H9 (cell line): ENCODE results near the gene COA5. TPM values are rescaled to one million over a fixed set of nuclear protein-coding genes. Genes with fewer than 3 reads are reported as not detected.

ENCODE experiments used
- DNase-seq: peaks from one replicate; pipeline ENCODE4 v3.0.0-alpha.2; 2017
- H2AFZ ChIP-seq: one replicate; pipeline ENCODE4 v1.6.1; 2013; ENCODE audit warnings: mild to moderate bottlenecking, low read length, control low read depth, moderate library complexity
- H2AK5ac ChIP-seq: 2 replicates; pipeline ENCODE4 v1.6.1; 2013; ENCODE audit warnings: low read length, control low read depth, mixed read lengths; ENCODE audit not compliant: insufficient read length
- H2BK120ac ChIP-seq: one replicate; pipeline ENCODE4 v1.6.1; 2013; ENCODE audit warnings: low read depth, mild to moderate bottlenecking, low read length, control low read depth, inconsistent platforms; ENCODE audit not compliant: poor library complexity, severe bottlenecking
- H2BK12ac ChIP-seq: 2 replicates; pipeline ENCODE4 v1.6.1; 2013; ENCODE audit warnings: low read length, control low read depth, mixed read lengths, low read depth; ENCODE audit not compliant: insufficient read length
- H2BK15ac ChIP-seq: 2 replicates; pipeline ENCODE4 v1.6.1; 2013; ENCODE audit warnings: low read depth, low read length, control low read depth
- H2BK20ac ChIP-seq: one replicate; pipeline ENCODE4 v1.6.1; 2013; ENCODE audit warnings: low read depth, mild to moderate bottlenecking, low read length, control low read depth, inconsistent platforms; ENCODE audit not compliant: poor library complexity, severe bottlenecking
- H2BK5ac ChIP-seq: 2 replicates; pipeline ENCODE4 v1.6.1; 2013; ENCODE audit warnings: low read length, control low read depth, mixed read lengths; ENCODE audit not compliant: insufficient read length
- H3K14ac ChIP-seq: 2 replicates; pipeline ENCODE4 v1.6.1; 2013; ENCODE audit warnings: low read length, control low read depth; ENCODE audit not compliant: insufficient read depth
- H3K18ac ChIP-seq: 2 replicates; pipeline ENCODE4 v1.6.1; 2013; ENCODE audit warnings: low read depth, mild to moderate bottlenecking, mixed read lengths, low read length, control low read depth; ENCODE audit not compliant: insufficient read length
- H3K23ac ChIP-seq: 2 replicates; pipeline ENCODE4 v1.6.1; 2013; ENCODE audit warnings: low read length, control low read depth, mixed read lengths, low read depth; ENCODE audit not compliant: insufficient read length
- H3K23me2 ChIP-seq: 2 replicates; pipeline ENCODE4 v1.6.1; 2013; ENCODE audit warnings: low read depth, mild to moderate bottlenecking, mixed read lengths, low read length, control low read depth; ENCODE audit not compliant: insufficient read length, poor library complexity, severe bottlenecking
- H3K27ac ChIP-seq: 2 replicates; pipeline ENCODE4 v1.5.1; 2013; ENCODE audit warnings: low read length, control low read depth, mixed read lengths, low read depth; ENCODE audit not compliant: insufficient read length
- H3K27me3 ChIP-seq: 2 replicates; pipeline ENCODE4 v1.6.1; 2013; ENCODE audit warnings: low read length, control low read depth, inconsistent platforms; ENCODE audit not compliant: insufficient read depth
- H3K4ac ChIP-seq: 2 replicates; pipeline ENCODE4 v1.6.1; 2013; ENCODE audit warnings: low read depth, mild to moderate bottlenecking, control low read depth, inconsistent platforms, low read length, moderate library complexity
- H3K4me1 ChIP-seq: 2 replicates; pipeline ENCODE4 v1.6.1; 2013; ENCODE audit warnings: low read length, control low read depth, inconsistent platforms; ENCODE audit not compliant: insufficient read depth
- H3K4me2 ChIP-seq: 2 replicates; pipeline ENCODE4 v1.6.1; 2013; ENCODE audit warnings: low read length, control low read depth, mixed read lengths; ENCODE audit not compliant: insufficient read length, insufficient read depth
- H3K56ac ChIP-seq: 2 replicates; pipeline ENCODE4 v1.6.1; 2013; ENCODE audit warnings: low read depth, mild to moderate bottlenecking, mixed read lengths, low read length, control low read depth; ENCODE audit not compliant: insufficient read length
- H3K79me1 ChIP-seq: 2 replicates; pipeline ENCODE4 v1.6.1; 2013; ENCODE audit warnings: low read depth, mild to moderate bottlenecking, moderate library complexity, low read length, control low read depth, inconsistent platforms; ENCODE audit not compliant: insufficient read depth, poor library complexity, severe bottlenecking
- H3K79me2 ChIP-seq: 2 replicates; pipeline ENCODE4 v1.6.1; 2013; ENCODE audit warnings: low read length, control low read depth, inconsistent platforms; ENCODE audit not compliant: insufficient read depth
- H3K9ac ChIP-seq: 2 replicates; pipeline ENCODE4 v1.6.1; 2013; ENCODE audit warnings: low read length, control low read depth, mixed read lengths; ENCODE audit not compliant: insufficient read length; ENCODE audit errors: extremely low read depth
- H3K9me3 ChIP-seq: one replicate; pipeline ENCODE4 v1.6.1; 2013; ENCODE audit warnings: low read depth, low read length, inconsistent platforms; ENCODE audit not compliant: control insufficient read depth
- H3T11ph ChIP-seq: one replicate; pipeline ENCODE4 v1.6.1; 2013; ENCODE audit warnings: mild to moderate bottlenecking, low read length, control low read depth, inconsistent platforms
- H4K20me1 ChIP-seq: one replicate; pipeline ENCODE4 v1.6.1; 2013; ENCODE audit not compliant: control insufficient read depth, insufficient read length, insufficient read depth
- H4K5ac ChIP-seq: 2 replicates; pipeline ENCODE4 v1.6.1; 2013; ENCODE audit warnings: low read depth, mild to moderate bottlenecking, mixed read lengths, low read length, control low read depth; ENCODE audit not compliant: insufficient read length
- H4K8ac ChIP-seq: replicated peaks from 2 replicates; pipeline ENCODE4 v1.6.1; 2013; ENCODE audit warnings: low read length, control low read depth, mixed read lengths, low read depth; ENCODE audit not compliant: insufficient read length
- H4K91ac ChIP-seq: 2 replicates; pipeline ENCODE4 v1.6.1; 2013; ENCODE audit warnings: low read depth, mild to moderate bottlenecking, moderate library complexity, mixed read lengths, low read length, control low read depth; ENCODE audit not compliant: insufficient read length
- H3K27ac Mint-ChIP-seq, 3 experiments: 2 replicates in 2 of 3; 3 replicates in 1 of 3; pipeline ENCODE4 v1.8.0; 2020 to 2021; ENCODE audit warnings: mixed read lengths in 3 of 3, mild to moderate bottlenecking in 1 of 3, moderate library complexity in 1 of 3
- H3K27me3 Mint-ChIP-seq: 2 replicates; pipeline ENCODE4 v1.8.0; 2021; ENCODE audit warnings: low read depth, mild to moderate bottlenecking, moderate library complexity, mixed read lengths
- H3K36me3 Mint-ChIP-seq, 3 experiments: 2 replicates in 2 of 3; 3 replicates in 1 of 3; pipeline ENCODE4 v1.8.0; 2020 to 2021; ENCODE audit warnings: low read depth in 3 of 3, mixed read lengths in 3 of 3; ENCODE audit not compliant: insufficient read depth in 1 of 3
- H3K4me1 Mint-ChIP-seq, 2 experiments: 2 replicates each; pipeline ENCODE4 v1.8.0; 2020; ENCODE audit warnings: mixed read lengths in 2 of 2
- H3K4me3 Mint-ChIP-seq, 2 experiments: 2 replicates in 1 of 2; 3 replicates in 1 of 2; pipeline ENCODE4 v1.8.0; 2020 to 2021; ENCODE audit warnings: mild to moderate bottlenecking in 2 of 2, mixed read lengths in 2 of 2, moderate library complexity in 1 of 2
- H3K9me3 Mint-ChIP-seq, 2 experiments: 2 replicates in 1 of 2; 3 replicates in 1 of 2; pipeline ENCODE4 v1.8.0; 2020; ENCODE audit warnings: mild to moderate bottlenecking in 2 of 2, mixed read lengths in 2 of 2, moderate library complexity in 1 of 2
- CTCF ChIP-seq: fragments of 200-600 bp; sonication (generic); conservative IDR thresholded peaks from 3 replicates; pipeline ENCODE4 v1.8.0; 2021; ENCODE audit warnings: antibody characterized with exemption, mild to moderate bottlenecking
- WGBS: extraction: QIAGEN DNeasy Blood & Tissue Kit; methylation state at CpG from one replicate; pipeline ENCODE4 v1.1.7; 2013; ENCODE audit warnings: missing lambda C conversion rate, low lambda C conversion rate, mixed read lengths; ENCODE audit not compliant: insufficient read length; ENCODE audit errors: extremely low coverage; 5-methylcytosine and 5-hydroxymethylcytosine counted together
- total RNA-seq: library from RNA; stranded (reverse); gene quantifications from 2 replicates; pipeline ENCODE4 v1.2.1, GENCODE V29; 2021

The COA5 gene
- total RNA-seq, 1 experiment from 2014 or later, result 23.6 TPM

GRCh38 chr2:98617149-98617548 lies 8.8 kb upstream of the COA5 start:
- no peaks in the 10 kb centered on the region for H3K23me2 ChIP-seq
- H4K91ac ChIP-seq, result no peak overlapping the region
- H3K27me3 ChIP-seq, result no peaks in the 10 kb centered on the region
- H3K4me1 ChIP-seq, result no peaks in the 10 kb centered on the region
- no peak overlapping the region for H3K18ac ChIP-seq
- no peak overlapping the region for H4K5ac ChIP-seq
- no peak overlapping the region for H3K56ac ChIP-seq
- no peaks in the 10 kb centered on the region for H3K9me3 ChIP-seq
- TF ChIP-seq CTCF, result no peak
- no peak overlapping the region for H3K27ac ChIP-seq
- H2BK12ac ChIP-seq, result no peak overlapping the region
- no peak overlapping the region for H2AFZ ChIP-seq
- no peaks in the 10 kb centered on the region for H3K9me3 Mint-ChIP-seq
- H3K27ac Mint-ChIP-seq, result no peak overlapping the region
- H3K79me2 ChIP-seq, result no peaks in the 10 kb centered on the region
- no peak overlapping the region for H2BK20ac ChIP-seq
- peaks cover 14 to 45% (median 44%) of the 10 kb centered on the region in 3 experiments; a peak in 6 of 7 replicates for H3K36me3 Mint-ChIP-seq
- H3K79me1 ChIP-seq, result no peaks in the 10 kb centered on the region
- no peak overlapping the region for H3K9ac ChIP-seq
- no peaks in the 10 kb centered on the region for H3K27me3 Mint-ChIP-seq
- no peaks in the 10 kb centered on the region for H4K20me1 ChIP-seq
- no peak overlapping the region for H4K8ac ChIP-seq
- H3K4ac ChIP-seq, result no peak overlapping the region
- WGBS, result no CpG with 5 or more reads among the region's 5 CpGs
- H3K23ac ChIP-seq, result no peak overlapping the region
- H2AK5ac ChIP-seq, result no peak overlapping the region
- no peak overlapping the region for H3K4me2 ChIP-seq
- H3T11ph ChIP-seq, result no peak overlapping the region
- H2BK15ac ChIP-seq, result no peak overlapping the region
- H3K14ac ChIP-seq, result no peak overlapping the region
- no peak overlapping the region for H2BK120ac ChIP-seq
- H3K4me1 Mint-ChIP-seq, result peaks cover 0 to 3% of the 10 kb centered on the region in 2 experiments; a peak in 1 of 4 replicates
- H3K4me3 Mint-ChIP-seq, result no peak overlapping the region
- DNase-seq, result no peak
- H2BK5ac ChIP-seq, result no peak overlapping the region
